Measurements from ENCODE around the gene MGP.

The MGP gene

DNA sequence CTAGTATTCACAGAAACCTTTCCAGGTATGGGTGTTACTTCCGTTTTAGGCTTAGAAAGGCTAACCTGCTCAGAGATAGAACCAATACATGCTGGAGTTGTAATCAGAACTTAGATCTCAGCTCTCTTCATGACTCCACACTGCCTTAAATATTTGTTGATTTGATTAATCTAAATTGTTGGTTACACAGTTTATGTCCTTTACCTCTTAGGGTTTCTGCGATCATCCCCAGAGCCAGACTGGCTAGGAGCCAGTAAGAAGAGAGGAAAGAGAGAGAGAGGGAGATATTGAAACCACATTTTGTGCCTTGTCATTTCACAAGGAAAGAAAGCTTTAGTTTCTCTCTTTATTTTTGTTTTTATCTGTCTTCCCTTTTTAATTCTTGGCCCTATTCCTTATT lies 16.8 kb upstream of the MGP start:
- DNase-seq = no peak

DNA sequence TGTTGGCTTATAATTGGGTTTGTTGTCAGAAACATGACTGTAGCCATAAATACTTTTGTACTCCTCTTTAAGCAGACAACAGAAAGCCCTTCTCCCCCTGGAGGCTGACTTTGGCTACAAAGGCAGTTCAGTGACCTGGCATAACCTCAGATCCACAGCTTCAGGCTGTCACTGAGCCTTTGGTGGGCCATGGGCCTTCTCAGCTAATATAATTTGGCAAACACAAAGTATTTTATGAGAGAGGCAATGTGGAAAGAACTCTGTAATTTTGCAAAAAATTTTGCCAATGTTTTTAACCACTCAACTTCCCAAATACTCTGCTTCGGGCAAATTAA lies 15.5 kb upstream of the MGP start:
- no peak for DNase-seq

- no peak for DNase-seq
Measured at GRCh38 chr12:14900521-14901227, 15.0 kb upstream of the MGP start.

DNA sequence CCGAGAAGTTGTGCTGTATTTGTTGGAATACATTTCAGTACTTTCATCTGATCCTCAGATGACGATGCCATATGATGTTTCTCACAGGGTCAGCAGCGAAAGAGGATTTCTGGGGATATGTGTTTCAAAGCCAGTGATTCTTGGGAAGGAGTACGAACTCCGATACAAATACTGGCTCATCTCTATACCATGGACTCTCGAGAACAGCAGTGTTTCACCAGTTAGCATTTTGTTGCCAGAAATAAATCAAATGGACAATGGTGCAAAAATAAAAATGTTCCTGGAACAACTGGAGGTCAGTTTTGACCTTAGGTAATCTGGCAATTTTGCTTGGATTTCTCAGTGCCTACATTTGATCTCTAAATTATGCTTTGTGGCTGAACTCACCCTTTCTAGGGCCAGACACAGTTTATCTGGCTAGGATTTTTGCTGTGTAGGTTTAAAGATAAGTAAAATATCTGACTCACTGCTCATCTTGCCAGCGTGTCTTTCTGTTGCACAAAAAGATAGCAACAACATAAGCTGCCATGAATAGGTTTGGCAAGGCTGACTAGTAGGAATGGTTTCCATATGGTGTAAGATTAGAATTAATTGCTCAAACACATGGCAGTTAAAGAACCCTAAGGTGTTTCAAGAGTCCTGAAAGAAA lies 11.0 kb upstream of the MGP start:
- DNase-seq = no peak

DNA sequence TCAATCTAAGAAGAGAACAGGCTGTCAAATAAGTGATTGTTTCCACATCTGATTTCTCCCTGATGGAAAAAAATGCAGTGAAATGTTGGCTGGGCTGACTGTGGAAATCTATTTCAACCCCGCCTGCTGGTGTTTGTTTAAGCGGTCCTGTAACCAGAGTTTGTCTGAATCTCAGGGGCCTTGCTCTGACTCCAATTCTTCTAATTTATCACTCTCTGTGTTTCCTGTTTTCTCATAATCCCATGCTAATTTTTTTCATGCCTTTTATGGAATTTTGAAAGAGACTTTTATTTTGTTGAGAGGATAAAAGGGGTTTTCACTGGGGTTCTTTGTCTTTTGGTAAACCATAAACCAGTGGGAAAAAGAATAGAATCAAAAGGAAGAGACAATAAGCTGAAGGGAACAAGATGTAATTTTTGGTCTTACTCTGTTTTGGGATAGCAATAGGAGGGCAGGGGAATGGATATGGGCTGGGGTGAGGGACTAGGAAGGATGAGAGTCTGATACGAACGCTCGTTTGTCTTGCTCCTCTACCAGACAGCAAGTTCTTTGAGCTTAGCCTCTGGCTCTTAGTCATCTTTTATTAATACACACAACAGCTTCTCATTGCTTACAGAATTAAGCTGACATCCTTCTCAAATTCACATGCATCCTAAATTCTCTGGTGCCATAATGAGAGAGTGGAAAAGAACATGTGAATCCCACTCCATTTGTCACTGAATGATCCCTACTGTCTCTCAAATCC lies 8.0 kb upstream of the MGP start:
- DNase-seq = no peak

GRCh38 chr12:14892726-14893505 lies 7.3 kb upstream of the MGP start:
- no peak for DNase-seq

GRCh38 chr12:14890701-14891100 lies 5.0 kb upstream of the MGP start:
- no peak for DNase-seq

- DNase-seq = no peak
Measured at GRCh38 chr12:14886271-14886670, 617 bp upstream of the MGP start.

DNA sequence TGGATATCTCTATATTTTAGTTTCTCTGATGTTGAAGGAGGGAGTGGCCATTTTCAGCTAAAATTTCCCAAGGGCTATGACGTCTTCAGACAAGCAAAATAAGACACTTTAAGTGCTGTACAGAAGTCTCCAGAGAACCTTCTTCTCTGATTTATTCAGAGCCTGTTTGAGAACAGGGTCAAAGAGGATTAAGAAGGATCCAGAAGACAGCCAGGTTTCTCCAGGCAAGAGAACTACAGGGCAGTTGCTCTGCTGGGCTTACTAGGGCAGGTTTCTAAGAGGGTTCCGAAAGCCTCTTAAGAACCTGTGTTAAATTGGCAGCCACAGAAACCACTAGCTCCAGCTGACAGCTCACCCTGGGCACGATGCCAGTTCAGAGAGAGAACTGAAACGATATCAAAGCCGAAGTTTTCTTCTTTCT lies 1.2 kb downstream of the MGP start:
- peak; percentile 21 to 69 (median 58) for DNase-seq

DNA sequence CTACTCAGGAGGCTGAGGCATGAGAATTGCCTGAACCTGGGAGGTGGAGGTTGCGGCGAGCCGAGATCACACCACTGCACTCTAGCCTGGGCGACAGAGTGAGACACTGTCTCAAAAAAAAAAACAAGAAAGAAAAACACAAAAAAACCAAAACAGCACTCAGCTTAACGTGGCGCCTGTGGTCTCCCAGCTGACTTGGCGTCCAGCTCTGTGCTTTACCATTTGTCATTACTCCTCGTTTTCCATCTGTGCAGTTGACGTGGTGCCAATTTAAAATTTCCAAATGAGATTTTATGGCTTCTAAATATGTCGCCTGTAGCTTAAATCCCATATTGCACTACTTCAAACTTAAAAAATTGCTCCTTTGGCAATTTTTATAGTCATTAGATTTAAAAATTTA lies 2.0 kb downstream of the MGP start:
- DNase-seq = no peak

DNA sequence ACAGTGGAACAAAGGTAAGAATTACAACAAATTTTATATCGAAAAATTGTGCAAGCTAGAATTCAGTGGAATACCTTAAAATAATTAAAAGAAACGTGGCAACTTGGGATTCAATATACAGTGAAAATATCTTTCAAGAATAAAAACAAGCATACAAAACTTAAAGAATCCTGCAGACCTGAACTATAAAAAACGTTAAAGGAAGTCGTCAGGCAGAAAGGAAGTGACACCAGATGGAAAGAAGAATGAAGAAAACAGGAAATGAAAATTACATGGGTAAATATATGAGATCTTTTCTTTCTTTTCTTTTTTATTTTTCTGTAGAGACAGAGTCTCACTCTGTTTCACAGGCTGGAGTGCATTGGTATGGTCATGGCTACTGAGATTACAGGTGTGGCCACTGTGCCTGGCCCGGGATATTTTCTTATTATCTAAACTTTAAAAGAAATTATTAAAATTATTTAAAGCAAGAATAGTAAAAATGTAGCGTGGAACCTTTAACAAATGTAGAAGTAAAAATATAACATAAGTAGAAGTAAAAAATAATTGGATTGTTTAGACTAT lies 4.7 kb downstream of the MGP start:
- no peak for DNase-seq

DNA sequence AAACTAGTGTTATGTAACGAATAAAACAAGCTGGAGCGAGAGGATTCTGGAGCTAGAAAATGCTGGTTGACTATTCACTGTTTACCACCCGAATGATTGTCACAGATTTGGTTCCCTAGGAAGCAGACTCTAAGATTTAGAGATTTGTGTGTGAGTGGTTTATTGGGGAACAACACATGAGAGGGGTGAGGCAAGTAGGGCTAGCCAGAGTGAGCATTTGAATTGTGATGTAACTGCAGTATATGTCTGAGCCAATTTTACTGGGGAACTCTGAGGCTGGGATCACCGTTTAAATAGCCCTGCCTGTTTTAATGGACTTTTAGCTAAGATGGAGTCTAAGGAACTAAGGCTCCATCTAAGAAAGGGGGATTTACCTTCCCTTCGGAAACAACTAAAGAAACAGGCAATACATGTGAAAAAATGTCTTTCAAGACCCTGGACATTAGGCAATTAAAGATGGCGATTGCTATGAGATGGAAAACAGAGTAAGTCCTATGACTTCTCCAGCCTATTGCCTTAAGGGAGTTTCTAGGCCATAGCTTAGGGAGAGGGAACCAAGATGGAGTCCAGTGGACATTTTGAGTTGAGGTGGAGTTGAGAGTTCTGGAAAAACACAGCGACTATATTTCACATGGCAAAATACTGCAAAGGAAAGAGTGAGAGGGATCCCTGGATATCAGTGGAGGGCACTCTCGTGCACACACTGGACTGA lies 6.3 kb downstream of the MGP start:
- no peak for DNase-seq

DNA sequence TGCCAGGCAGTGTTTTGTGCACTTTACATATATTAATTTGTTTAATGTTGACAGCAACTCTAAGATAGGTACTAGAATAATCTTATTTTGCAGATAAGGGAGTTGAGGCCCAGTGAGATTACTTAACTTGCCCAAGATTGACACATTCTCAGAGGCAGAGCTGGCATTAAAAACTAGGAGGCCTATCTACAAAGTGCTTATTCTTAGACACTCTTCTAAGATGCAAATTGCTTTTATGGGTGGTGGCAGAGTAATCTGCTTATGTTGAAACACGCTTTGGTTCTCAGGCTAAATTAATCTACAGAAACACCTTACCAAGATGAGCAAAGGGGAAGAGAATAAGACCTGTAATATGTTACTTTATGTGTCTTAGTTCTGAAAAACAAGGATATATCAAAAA lies 7.2 kb downstream of the MGP start:
- no peak for DNase-seq

GRCh38 chr12:14876833-14877232 lies 8.8 kb downstream of the MGP start:
- DNase-seq = no peak

GRCh38 chr12:14874882-14875281 lies 10.8 kb downstream of the MGP start:
- no peak for DNase-seq

- no peak for DNase-seq
Measured at GRCh38 chr12:14873440-14874185, 12.0 kb downstream of the MGP start.

DNA sequence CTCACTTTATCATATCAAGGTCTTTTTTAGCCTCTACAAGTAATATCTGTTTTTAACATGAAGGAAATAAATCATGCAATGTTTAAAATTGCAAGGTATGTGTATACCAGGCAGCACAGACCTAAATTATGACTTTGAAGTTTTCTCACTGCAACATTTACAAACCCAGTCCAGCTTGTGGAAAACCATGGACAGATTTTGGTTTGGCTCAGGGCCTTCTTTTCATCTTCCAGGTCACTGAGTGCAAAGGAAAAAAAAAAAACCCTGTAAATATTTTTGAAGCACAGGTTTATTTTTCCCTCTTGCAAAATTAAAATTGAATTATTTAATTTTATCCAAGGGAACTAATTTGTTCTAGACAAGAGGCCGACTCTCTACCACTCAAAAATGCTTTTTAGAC lies 13.8 kb downstream of the MGP start:
- DNase-seq = no peak

GRCh38 chr12:14871247-14871646 lies 14.4 kb downstream of the MGP start:
- no peak for DNase-seq

- no peak for DNase-seq
Measured at GRCh38 chr12:14868916-14869506, 16.6 kb downstream of the MGP start.

- DNase-seq = no peak
Measured at GRCh38 chr12:14860490-14860889, 25.2 kb downstream of the MGP start.

DNA sequence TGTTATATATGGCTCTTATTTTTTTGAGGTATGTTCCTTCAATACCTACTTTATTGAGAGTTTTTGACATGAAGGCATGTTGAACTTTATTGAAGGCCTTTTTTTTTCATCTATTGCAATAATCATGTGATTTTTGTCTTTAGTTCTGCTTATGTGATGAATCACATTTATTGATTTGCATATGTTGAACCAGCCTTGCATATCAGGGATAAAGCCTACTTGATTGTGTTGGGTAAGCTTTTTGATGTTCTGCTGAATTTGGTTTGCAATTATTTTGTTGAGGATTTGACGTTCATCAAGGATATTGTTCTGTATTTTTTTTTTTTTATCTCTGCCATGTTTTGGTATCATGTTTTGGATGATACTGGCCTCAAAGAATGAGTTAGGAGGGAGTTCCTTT lies 27.1 kb downstream of the MGP start:
- no peak for DNase-seq

Data from activated CD4-positive, CD25-positive, alpha-beta regulatory T cell (primary cell).